HepG2 (cell line): ENCODE data around the gene VAC14. TPM values are rescaled to one million over a fixed set of nuclear protein-coding genes. Genes with fewer than 3 reads are reported as not detected.

Experiments
- BCL6 ChIP-seq: IDR thresholded peaks from 2 replicates; pipeline ENCODE4 v1.6.1; 2016; ENCODE audit warnings: missing genetic modification reagents, missing compliant biosample characterization
- CCDC6 ChIP-seq: sonication (generic); formaldehyde crosslinking; IDR thresholded peaks from 2 replicates; pipeline ENCODE4 v1.8.1; 2022; ENCODE audit warnings: mild to moderate bottlenecking, missing genetic modification reagents, moderate library complexity
- ETV5 ChIP-seq: IDR thresholded peaks from 2 replicates; pipeline ENCODE4 v1.6.1; 2018; ENCODE audit warnings: missing biosample characterization, missing genetic modification reagents, inconsistent platforms, borderline replicate concordance
- FIP1L1 ChIP-seq: fragments of 200-400 bp; formaldehyde crosslinking; IDR thresholded peaks from 2 replicates; pipeline ENCODE4 v1.6.1; 2018; ENCODE audit warnings: low read depth, mild to moderate bottlenecking, low read length, moderate library complexity, borderline replicate concordance; ENCODE audit not compliant: insufficient read depth
- FOXA3 ChIP-seq: IDR thresholded peaks from 2 replicates; pipeline ENCODE4 v1.6.1; 2016; ENCODE audit warnings: missing genetic modification reagents, missing compliant biosample characterization
- KLF6 ChIP-seq: IDR thresholded peaks from 2 replicates; pipeline ENCODE4 v1.8.0; 2016; ENCODE audit warnings: missing biosample characterization, missing genetic modification reagents
- MAF1 ChIP-seq: sonication (generic); formaldehyde crosslinking; IDR thresholded peaks from 2 replicates; pipeline ENCODE4 v1.5.0; 2020; ENCODE audit warnings: missing genetic modification reagents, borderline replicate concordance
- MIER3 ChIP-seq: IDR thresholded peaks from 2 replicates; pipeline ENCODE4 v1.6.1; 2016; ENCODE audit warnings: missing compliant biosample characterization, borderline replicate concordance
- MTA3 ChIP-seq: sonication (generic); formaldehyde crosslinking; IDR thresholded peaks from 2 replicates; pipeline ENCODE4 v1.4.0; 2020; ENCODE audit warnings: missing genetic modification reagents
- POLR2A ChIP-seq, 2 experiments: IDR thresholded peaks; 2 replicates each; pipeline ENCODE4 v1.6.1; 2011; ENCODE audit warnings: low read depth in 2 of 2, low read length in 2 of 2, mild to moderate bottlenecking in 1 of 2, moderate library complexity in 1 of 2; ENCODE audit not compliant: insufficient read depth in 1 of 2
- RBAK ChIP-seq: sonication (generic); formaldehyde crosslinking; IDR thresholded peaks from 2 replicates; pipeline ENCODE4 v1.5.1; 2020; ENCODE audit warnings: mild to moderate bottlenecking, missing genetic modification reagents
- SOX6 ChIP-seq, 2 experiments: fragments of 450-650 bp in 1 of 2; sonication (generic) in 1 of 2; formaldehyde crosslinking in 1 of 2; IDR thresholded peaks; 2 replicates each; pipeline versions ENCODE4 v1.4.0 to v1.6.1; 2017 to 2020; ENCODE audit warnings: antibody characterized with exemption in 1 of 2, mild to moderate bottlenecking in 1 of 2, missing genetic modification reagents in 1 of 2
- TMF1 ChIP-seq: sonication (generic); formaldehyde crosslinking; IDR thresholded peaks from 2 replicates; pipeline ENCODE4 v1.8.1; 2022; ENCODE audit warnings: low read depth, missing genetic modification reagents
- ZNF563 ChIP-seq: sonication (generic); formaldehyde crosslinking; IDR thresholded peaks from 2 replicates; pipeline ENCODE4 v1.8.0; 2022; ENCODE audit warnings: mild to moderate bottlenecking, moderate library complexity, missing genetic modification reagents
- ZNF713 ChIP-seq: sonication (generic); formaldehyde crosslinking; IDR thresholded peaks from 2 replicates; pipeline ENCODE4 v1.4.0; 2020; ENCODE audit warnings: mild to moderate bottlenecking, missing genetic modification reagents
- ZNF775 ChIP-seq: sonication (generic); formaldehyde crosslinking; IDR thresholded peaks from 2 replicates; pipeline ENCODE4 v1.4.0; 2020; ENCODE audit warnings: missing genetic modification reagents, mild to moderate bottlenecking, moderate library complexity, borderline replicate concordance
- ZNF841 ChIP-seq: sonication (generic); formaldehyde crosslinking; IDR thresholded peaks from 2 replicates; pipeline ENCODE4 v1.8.1; 2023; ENCODE audit warnings: missing genetic modification reagents, borderline replicate concordance
- polyA plus RNA-seq, 8 experiments: library from polyadenylated mRNA; depleted of rRNA in 3 of 8; stranded (reverse) in 7 of 8; unstranded in 1 of 8; fragments of >200 nt; fragmentation: Illumina TruSeq in 4 of 8; extraction: Trizol in 4 of 8; gene quantifications; 2 replicates each; pipeline versions ENCODE4 v1.2.1 to v1.2.3, GENCODE V29; 2011 to 2016; ENCODE audit warnings: low read depth in 4 of 8, missing spikeins in 1 of 8, mixed read lengths in 1 of 8; ENCODE audit not compliant: insufficient read depth in 1 of 8
- total RNA-seq, 5 experiments: library from RNA; depleted of rRNA; stranded (reverse); fragments of >200 nt; fragmentation: Illumina TruSeq; extraction: Trizol; gene quantifications; 2 replicates each; pipeline ENCODE4 v1.2.3, GENCODE V29; 2016; ENCODE audit warnings: low read depth in 1 of 5
- TF ChIP-seq, protein P1 (sequence below): sonication (generic); formaldehyde crosslinking; IDR thresholded peaks from 2 replicates; pipeline ENCODE4 v1.4.0; 2020; ENCODE audit warnings: missing genetic modification reagents, borderline replicate concordance
- TF ChIP-seq, protein P2 (sequence below): sonication (generic); formaldehyde crosslinking; IDR thresholded peaks from 2 replicates; pipeline ENCODE4 v1.4.0; 2020; ENCODE audit warnings: missing genetic modification reagents, borderline replicate concordance
- TF ChIP-seq, protein P3 (sequence below): sonication (generic); formaldehyde crosslinking; IDR thresholded peaks from 2 replicates; pipeline ENCODE4 v1.4.0; 2020; ENCODE audit warnings: mild to moderate bottlenecking, missing genetic modification reagents
- TF ChIP-seq, protein P4 (sequence below): sonication (generic); formaldehyde crosslinking; IDR thresholded peaks from 2 replicates; pipeline ENCODE4 v1.8.0; 2023; ENCODE audit warnings: mild to moderate bottlenecking, missing genetic modification reagents
- TF ChIP-seq, protein P5 (sequence below): sonication (generic); formaldehyde crosslinking; IDR thresholded peaks from 2 replicates; pipeline ENCODE4 v1.5.0; 2020; ENCODE audit warnings: mild to moderate bottlenecking, missing genetic modification reagents

Gene VAC14
- total and polyA plus RNA-seq, 2 of the 13 experiments (the other 11 are each of a cell fraction or from before 2014, with no cell fraction given): 23.5 to 24.6 TPM

DNA sequence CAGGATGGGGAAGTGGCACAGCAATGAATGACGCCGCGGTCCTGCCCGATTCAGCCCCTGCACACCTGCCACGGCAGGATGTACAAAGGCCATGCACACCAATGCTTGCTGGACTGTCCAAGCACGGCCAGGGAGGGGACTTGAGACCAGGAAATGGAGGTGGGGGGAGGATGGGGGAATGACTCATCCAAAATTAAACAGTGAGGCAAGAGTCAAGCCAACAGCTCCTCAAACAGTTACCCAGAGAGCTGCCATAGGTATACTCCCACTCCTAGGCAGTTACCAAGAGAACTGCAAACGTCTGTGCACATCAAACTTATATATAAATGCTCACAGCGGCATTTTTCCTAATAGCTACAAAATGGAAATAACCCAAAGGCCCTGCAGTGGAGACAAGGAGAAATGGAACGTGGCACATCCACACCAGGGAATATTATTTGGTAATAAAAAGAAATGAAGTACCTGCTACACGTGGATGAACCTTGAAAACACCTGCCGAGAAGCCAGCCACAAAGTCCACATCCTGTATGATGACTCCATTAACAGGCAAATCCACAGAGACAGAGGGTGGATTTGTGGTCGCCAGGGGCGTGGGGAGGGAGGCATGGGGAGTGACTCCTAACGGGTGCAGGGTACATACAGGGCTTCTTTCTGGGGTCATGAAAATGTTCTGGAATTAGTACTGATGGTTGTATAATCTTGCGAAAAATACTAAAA is 54.1 kb downstream of the VAC14 start (continued):
- TF ChIP-seq MIER3 (CRISPR knock-in tag) (peak; percentile 67; the same call in 1 of the 2 replicates), SOX6 (IDR thresholded peaks at IDR 0.05) (no peak), SOX6 (CRISPR knock-in tag; IDR thresholded peaks at IDR 0.05) (peak; percentile 85), ZNF841 (CRISPR knock-in tag) (no peak), MAF1 (CRISPR knock-in tag) (peak; percentile 86), TMF1 (CRISPR knock-in tag) (no peak), ZNF563 (CRISPR knock-in tag) (0 out of 2 replicates have a peak, but pooled peaks have one; percentile 16), FOXA3 (CRISPR knock-in tag) (peak; percentile 7), CCDC6 (CRISPR knock-in tag) (no peak), KLF6 (CRISPR knock-in tag) (peak; percentile 86), MTA3 (CRISPR knock-in tag) (no peak), ZNF713 (CRISPR knock-in tag) (peak; percentile 33; the same call in 1 of the 2 replicates), ETV5 (CRISPR knock-in tag) (peak; percentile 94), ZNF775 (CRISPR knock-in tag) (no peak), FIP1L1 (0 out of 2 replicates have a peak, but pooled peaks have one; percentile 24), BCL6 (CRISPR knock-in tag) (peak; percentile 78), POLR2A (IDR thresholded peaks at IDR 0.05; ENCODE audit: insufficient read depth in 1 of 2, low read depth in 2 of 2, low read length in 2 of 2) (peak; percentile 70 to 75), RBAK (CRISPR knock-in tag) (no peak)
- TF ChIP-seq, protein P1, sequence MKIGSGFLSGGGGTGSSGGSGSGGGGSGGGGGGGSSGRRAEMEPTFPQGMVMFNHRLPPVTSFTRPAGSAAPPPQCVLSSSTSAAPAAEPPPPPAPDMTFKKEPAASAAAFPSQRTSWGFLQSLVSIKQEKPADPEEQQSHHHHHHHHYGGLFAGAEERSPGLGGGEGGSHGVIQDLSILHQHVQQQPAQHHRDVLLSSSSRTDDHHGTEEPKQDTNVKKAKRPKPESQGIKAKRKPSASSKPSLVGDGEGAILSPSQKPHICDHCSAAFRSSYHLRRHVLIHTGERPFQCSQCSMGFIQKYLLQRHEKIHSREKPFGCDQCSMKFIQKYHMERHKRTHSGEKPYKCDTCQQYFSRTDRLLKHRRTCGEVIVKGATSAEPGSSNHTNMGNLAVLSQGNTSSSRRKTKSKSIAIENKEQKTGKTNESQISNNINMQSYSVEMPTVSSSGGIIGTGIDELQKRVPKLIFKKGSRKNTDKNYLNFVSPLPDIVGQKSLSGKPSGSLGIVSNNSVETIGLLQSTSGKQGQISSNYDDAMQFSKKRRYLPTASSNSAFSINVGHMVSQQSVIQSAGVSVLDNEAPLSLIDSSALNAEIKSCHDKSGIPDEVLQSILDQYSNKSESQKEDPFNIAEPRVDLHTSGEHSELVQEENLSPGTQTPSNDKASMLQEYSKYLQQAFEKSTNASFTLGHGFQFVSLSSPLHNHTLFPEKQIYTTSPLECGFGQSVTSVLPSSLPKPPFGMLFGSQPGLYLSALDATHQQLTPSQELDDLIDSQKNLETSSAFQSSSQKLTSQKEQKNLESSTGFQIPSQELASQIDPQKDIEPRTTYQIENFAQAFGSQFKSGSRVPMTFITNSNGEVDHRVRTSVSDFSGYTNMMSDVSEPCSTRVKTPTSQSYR (CRISPR knock-in tag): peak; percentile 85; the same call in 1 of the 2 replicates
- TF ChIP-seq, protein P2, sequence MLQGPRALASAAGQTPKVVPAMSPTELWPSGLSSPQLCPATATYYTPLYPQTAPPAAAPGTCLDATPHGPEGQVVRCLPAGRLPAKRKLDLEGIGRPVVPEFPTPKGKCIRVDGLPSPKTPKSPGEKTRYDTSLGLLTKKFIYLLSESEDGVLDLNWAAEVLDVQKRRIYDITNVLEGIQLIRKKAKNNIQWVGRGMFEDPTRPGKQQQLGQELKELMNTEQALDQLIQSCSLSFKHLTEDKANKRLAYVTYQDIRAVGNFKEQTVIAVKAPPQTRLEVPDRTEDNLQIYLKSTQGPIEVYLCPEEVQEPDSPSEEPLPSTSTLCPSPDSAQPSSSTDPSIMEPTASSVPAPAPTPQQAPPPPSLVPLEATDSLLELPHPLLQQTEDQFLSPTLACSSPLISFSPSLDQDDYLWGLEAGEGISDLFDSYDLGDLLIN (CRISPR knock-in tag): no peak; the same call in 1 of the 2 replicates
- TF ChIP-seq, protein P3, sequence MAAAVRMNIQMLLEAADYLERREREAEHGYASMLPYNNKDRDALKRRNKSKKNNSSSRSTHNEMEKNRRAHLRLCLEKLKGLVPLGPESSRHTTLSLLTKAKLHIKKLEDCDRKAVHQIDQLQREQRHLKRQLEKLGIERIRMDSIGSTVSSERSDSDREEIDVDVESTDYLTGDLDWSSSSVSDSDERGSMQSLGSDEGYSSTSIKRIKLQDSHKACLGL (CRISPR knock-in tag): peak; percentile 43; the same call in 1 of the 2 replicates
- TF ChIP-seq, protein P4, sequence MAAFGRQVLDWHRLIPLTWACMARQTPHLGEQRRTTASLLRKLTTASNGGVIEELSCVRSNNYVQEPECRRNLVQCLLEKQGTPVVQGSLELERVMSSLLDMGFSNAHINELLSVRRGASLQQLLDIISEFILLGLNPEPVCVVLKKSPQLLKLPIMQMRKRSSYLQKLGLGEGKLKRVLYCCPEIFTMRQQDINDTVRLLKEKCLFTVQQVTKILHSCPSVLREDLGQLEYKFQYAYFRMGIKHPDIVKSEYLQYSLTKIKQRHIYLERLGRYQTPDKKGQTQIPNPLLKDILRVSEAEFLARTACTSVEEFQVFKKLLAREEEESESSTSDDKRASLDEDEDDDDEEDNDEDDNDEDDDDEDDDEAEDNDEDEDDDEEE (CRISPR knock-in tag): no peak
- TF ChIP-seq, protein P5, sequence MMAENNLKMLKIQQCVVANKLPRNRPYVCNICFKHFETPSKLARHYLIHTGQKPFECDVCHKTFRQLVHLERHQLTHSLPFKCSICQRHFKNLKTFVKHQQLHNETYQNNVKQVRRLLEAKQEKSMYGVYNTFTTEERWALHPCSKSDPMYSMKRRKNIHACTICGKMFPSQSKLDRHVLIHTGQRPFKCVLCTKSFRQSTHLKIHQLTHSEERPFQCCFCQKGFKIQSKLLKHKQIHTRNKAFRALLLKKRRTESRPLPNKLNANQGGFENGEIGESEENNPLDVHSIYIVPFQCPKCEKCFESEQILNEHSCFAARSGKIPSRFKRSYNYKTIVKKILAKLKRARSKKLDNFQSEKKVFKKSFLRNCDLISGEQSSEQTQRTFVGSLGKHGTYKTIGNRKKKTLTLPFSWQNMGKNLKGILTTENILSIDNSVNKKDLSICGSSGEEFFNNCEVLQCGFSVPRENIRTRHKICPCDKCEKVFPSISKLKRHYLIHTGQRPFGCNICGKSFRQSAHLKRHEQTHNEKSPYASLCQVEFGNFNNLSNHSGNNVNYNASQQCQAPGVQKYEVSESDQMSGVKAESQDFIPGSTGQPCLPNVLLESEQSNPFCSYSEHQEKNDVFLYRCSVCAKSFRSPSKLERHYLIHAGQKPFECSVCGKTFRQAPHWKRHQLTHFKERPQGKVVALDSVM (CRISPR knock-in tag): 0 out of 2 replicates have a peak, but pooled peaks have one; percentile 9
